ENCODE measurements around the gene GNB4. TPM values are rescaled to one million over a fixed set of nuclear protein-coding genes. Genes with fewer than 3 reads are reported as not detected.

The GNB4 gene
- total RNA-seq, 1 experiment from 2014 or later, result 83.3 TPM

GRCh38 chr3:179460260-179460659 is 9.0 kb upstream of the GNB4 start:
- H3K4me3 ChIP-seq (ENCODE audit: low read depth, low read length, poor library complexity, severe bottlenecking), result no peak overlapping the region
- TF ChIP-seq CTCF (conservative IDR thresholded peaks at IDR 0.05; ENCODE audit: low read depth, low read length), result no peak
- no peak for TF ChIP-seq EZH2 (IDR thresholded peaks at IDR 0.05; ENCODE audit: borderline replicate concordance, low read depth, low read length, poor library complexity, severe bottlenecking)
- H3K36me3 ChIP-seq (ENCODE audit: insufficient read depth, low read length, poor library complexity, severe bottlenecking), result no peaks in the 10 kb centered on the region
- DNase-seq (ENCODE audit: low spot score), result no peak
- ChIA-PET CTCF (no interaction called here), POLR2A (ENCODE audit: low non-redundant PET) (no interaction called here)
- BruUV-seq (replicated peaks), result no TSS peak
- H3K4me1 ChIP-seq (ENCODE audit: insufficient read depth, low read length, poor library complexity, severe bottlenecking), result peaks cover 4% of the 10 kb centered on the region
- no peaks in the 10 kb centered on the region for H3K27me3 ChIP-seq (replicated peaks; ENCODE audit: insufficient read depth, low read depth, low read length, poor library complexity)
- H3K27ac ChIP-seq (ENCODE audit: low read depth, low read length, poor library complexity, severe bottlenecking), result no peak overlapping the region
- intact Hi-C loops (cut with micrococcal nuclease; ENCODE audit: unreplicated experiment), result no loop called here
- H3K9me3 ChIP-seq (ENCODE audit: low read depth, low read length, poor library complexity, severe bottlenecking), result no peaks in the 10 kb centered on the region

GRCh38 chr3:179455954-179456353 is 4.7 kb upstream of the GNB4 start:
- no peaks in the 10 kb centered on the region for H3K27me3 ChIP-seq (replicated peaks; ENCODE audit: insufficient read depth, low read depth, low read length, poor library complexity)
- H3K9me3 ChIP-seq (ENCODE audit: low read depth, low read length, poor library complexity, severe bottlenecking), result no peaks in the 10 kb centered on the region
- no peaks in the 10 kb centered on the region for H3K36me3 ChIP-seq (ENCODE audit: insufficient read depth, low read length, poor library complexity, severe bottlenecking)
- DNase-seq (ENCODE audit: low spot score), result no peak
- no peak for TF ChIP-seq CTCF (conservative IDR thresholded peaks at IDR 0.05; ENCODE audit: low read depth, low read length)
- no peak for TF ChIP-seq EZH2 (IDR thresholded peaks at IDR 0.05; ENCODE audit: borderline replicate concordance, low read depth, low read length, poor library complexity, severe bottlenecking)
- no peak overlapping the region for H3K27ac ChIP-seq (ENCODE audit: low read depth, low read length, poor library complexity, severe bottlenecking)
- no peak overlapping the region for H3K4me3 ChIP-seq (ENCODE audit: low read depth, low read length, poor library complexity, severe bottlenecking)
- CTCF ChIA-PET, result no interaction called here
- BruUV-seq (replicated peaks), result no TSS peak
- intact Hi-C loops (cut with micrococcal nuclease; ENCODE audit: unreplicated experiment), result no loop called here
- peaks cover 22% of the 10 kb centered on the region for H3K4me1 ChIP-seq (ENCODE audit: insufficient read depth, low read length, poor library complexity, severe bottlenecking)
- POLR2A ChIA-PET (ENCODE audit: low non-redundant PET), result interaction anchor here (0.6 kb wide), 1 partner anchor 78 kb away, joined by 16 read pairs; no protein-coding TSS in a partner anchor

GRCh38 chr3:179454887-179455286 is 3.6 kb upstream of the GNB4 start:
- Histone ChIP-seq H3K4me1 (ENCODE audit: insufficient read depth, low read length, poor library complexity, severe bottlenecking) (peaks cover 18% of the 10 kb centered on the region), H3K27ac (ENCODE audit: low read depth, low read length, poor library complexity, severe bottlenecking) (no peak overlapping the region), H3K27me3 (replicated peaks; ENCODE audit: insufficient read depth, low read depth, low read length, poor library complexity) (no peaks in the 10 kb centered on the region), H3K9me3 (ENCODE audit: low read depth, low read length, poor library complexity, severe bottlenecking) (no peaks in the 10 kb centered on the region), H3K4me3 (ENCODE audit: low read depth, low read length, poor library complexity, severe bottlenecking) (no peak overlapping the region), H3K36me3 (ENCODE audit: insufficient read depth, low read length, poor library complexity, severe bottlenecking) (no peaks in the 10 kb centered on the region)
- POLR2A ChIA-PET (ENCODE audit: low non-redundant PET), result no interaction called here
- intact Hi-C loops (cut with micrococcal nuclease; ENCODE audit: unreplicated experiment), result no loop called here
- TF ChIP-seq EZH2 (IDR thresholded peaks at IDR 0.05; ENCODE audit: borderline replicate concordance, low read depth, low read length, poor library complexity, severe bottlenecking) (no peak), CTCF (conservative IDR thresholded peaks at IDR 0.05; ENCODE audit: low read depth, low read length) (no peak)
- BruUV-seq (replicated peaks), result no TSS peak
- no peak for DNase-seq (ENCODE audit: low spot score)
- CTCF ChIA-PET, result no interaction called here
